ENCODE measurements around the gene GOLGA8K.
"Not testable (repeated sequence)": the region's sequence is repeated elsewhere in the genome, so short reads cannot be mapped to it uniquely, and the experiment has no call there.

Gene GOLGA8K, protein sequence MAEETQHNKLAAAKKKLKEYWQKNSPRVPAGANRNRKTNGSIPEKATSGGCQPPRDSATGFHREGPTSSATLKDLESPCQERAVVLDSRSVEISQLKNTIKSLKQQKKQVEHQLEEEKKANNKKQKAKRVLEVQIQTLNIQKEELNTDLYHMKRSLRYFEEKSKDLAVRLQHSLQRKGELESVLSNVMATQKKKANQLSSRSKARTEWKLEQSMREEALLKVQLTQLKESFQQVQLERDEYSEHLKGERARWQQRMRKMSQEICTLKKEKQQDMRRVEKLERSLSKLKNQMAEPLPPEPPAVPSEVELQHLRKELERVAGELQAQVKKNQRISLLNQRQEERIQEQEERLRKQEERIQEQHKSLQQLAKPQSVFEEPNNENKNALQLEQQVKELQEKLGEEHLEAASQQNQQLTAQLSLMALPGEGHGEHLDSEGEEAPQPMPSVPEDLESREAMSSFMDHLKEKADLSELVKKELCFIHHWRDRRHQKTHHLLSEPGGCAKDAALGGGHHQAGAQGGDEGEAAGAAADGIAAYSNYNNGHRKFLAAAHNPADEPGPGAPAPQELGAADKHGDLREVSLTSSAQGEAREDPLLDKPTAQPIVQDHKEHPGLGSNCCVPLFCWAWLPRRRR

DNA sequence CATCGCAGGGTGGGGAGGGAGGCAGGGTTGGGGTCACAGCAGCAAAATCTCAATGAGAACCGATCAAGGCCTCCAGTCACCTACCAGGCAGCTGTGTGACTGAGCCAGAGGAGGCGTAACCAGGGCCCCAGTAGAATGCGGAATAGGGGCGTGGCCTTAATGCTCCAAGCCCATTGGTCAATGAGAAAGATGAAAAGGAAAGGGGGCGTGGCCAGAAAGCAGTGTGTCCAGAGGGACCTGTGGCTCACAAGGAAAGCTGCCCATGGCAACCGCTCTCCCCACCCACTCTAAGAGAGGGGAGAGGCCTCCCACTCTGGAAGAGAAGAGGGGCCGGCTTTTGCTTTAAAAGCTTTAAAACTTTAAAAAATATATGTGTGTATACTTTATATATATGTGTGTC, at the start of gene GOLGA8K:
TSS of gene GOLGA8K (minus strand) at position 101 of the 400 bp plus-strand sequence. CDS start at position 3, 98 bp downstream.
- DNase-seq (ENCODE audit: low read depth, low spot score): not testable (repeated sequence)

DNA sequence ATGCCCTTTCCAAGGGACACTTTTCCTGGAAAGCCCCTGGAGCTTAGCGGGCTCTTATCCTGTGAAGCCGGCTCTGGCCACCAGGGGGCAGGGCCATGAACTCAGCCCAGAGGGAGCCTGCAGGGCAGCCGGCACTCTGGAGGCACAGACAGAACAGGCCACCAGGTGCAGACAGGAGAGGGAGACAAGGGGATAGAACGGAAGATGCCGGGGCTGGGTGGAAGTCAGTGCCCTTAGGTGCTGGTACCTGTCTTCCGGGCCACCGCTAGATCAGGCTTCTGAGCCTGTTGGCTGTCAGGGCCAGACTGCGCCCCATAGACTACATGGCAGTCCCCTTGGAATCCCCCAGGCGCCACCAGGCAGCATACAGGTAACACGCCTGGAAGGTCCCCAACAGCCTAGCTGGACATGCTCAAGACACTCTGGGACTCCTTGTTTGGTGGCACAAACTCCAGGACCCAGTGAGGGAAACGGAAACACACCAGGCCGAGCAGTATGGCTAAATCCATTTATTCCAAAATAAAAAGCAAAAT, 37.4 kb upstream of the GOLGA8K start:
- DNase-seq (ENCODE audit: low read depth, low spot score): not testable (repeated sequence)

DNA sequence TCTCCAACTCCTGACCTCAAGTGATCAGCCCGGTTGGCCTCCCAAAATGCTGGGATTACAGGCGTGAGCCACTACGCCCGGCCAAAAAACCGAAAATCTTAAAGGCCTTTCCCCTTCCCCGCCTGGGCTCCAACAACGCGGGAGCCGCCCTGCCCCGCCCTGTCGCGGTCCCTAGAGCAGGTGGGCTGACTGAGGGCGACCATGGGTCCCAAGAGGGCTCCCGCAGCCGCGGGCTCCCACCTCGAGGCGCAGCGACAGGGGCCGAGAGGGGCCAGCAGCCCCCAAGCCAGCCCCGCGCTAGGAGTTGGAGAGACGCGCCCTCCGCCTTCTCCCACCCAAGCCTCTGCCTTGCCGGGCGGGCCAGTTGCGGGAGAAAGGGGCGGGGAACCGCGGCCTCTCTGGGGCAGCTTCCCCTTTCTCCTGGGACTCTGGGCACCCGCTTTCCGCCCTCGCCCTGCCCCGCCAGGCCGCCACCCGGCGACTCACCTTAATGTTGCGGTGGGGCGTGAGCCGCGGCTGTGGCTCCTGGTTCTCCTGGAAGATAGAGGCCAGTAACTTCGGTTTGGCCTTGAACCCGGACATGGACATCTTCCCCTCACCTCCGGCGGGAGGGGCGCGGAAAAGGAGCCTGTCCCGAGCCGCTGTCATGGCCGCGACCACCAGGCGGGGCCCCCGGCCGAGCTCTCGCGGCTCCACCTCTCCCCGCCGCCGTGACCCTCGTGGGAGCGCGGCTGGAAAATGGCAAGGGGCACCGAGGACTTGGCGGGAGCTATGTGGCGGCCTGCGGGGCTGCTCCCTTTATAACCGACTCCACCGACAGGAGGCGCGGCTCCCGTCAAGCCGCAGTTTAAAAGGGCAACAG, 31.2 kb upstream of the GOLGA8K start:
- DNase-seq (ENCODE audit: low read depth, low spot score): not testable (repeated sequence)

DNA sequence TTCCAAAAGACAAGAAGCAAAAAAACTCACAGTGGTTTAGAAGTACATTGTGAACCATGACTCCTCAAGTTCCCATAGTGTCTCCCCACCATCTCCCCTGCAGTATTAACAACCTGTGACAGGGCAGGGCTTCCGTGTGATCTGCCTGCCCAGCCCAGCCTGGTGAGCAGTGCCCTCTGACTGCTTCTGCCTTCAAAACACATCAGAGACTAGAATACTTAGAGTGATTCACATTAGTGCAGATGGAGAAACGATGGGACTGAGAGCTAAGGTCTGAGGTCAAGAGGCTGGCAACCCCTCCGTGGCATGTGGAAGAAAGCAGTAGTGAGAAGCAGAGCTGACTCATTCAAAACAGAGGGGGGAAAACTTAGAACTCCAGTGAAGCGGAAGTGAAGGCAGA, 24.5 kb upstream of the GOLGA8K start:
- not testable (repeated sequence) for DNase-seq (ENCODE audit: low read depth, low spot score)

DNA sequence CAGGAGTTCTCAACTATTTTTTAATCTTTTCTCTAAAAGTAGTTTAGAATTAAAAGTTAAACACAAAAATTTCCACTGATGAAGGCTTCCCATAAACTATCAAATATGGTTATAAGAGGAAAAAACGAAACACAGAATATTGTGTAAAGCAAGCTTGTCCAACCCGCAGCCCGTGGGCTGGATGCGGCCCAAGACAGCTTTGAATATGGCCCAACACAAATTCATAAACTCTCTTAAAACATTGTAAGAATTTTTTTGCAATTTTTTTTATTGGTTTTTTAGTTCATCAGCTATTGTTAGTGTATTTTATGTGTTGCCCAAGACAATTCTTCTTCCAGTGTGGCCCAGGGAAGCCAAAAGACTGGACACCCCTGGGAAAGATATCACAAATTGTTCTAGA, 23.4 kb upstream of the GOLGA8K start:
- DNase-seq (ENCODE audit: low read depth, low spot score): not testable (repeated sequence)

GRCh38 chr15:32407903-32408302, 4.8 kb upstream of the GOLGA8K start:
- not testable (repeated sequence) for DNase-seq (ENCODE audit: low read depth, low spot score)

GRCh38 chr15:32396522-32396921, 6.6 kb downstream of the GOLGA8K start:
- DNase-seq (ENCODE audit: low read depth, low spot score): not testable (repeated sequence)

GRCh38 chr15:32394745-32395144, 8.3 kb downstream of the GOLGA8K start:
- not testable (repeated sequence) for DNase-seq (ENCODE audit: low read depth, low spot score)

- DNase-seq (ENCODE audit: low read depth, low spot score): not testable (repeated sequence)
Observed at GRCh38 chr15:32388050-32388648, 14.9 kb downstream of the GOLGA8K start.

- not testable (repeated sequence) for DNase-seq (ENCODE audit: low read depth, low spot score)
Observed at GRCh38 chr15:32385823-32386495, 17.1 kb downstream of the GOLGA8K start.

DNA sequence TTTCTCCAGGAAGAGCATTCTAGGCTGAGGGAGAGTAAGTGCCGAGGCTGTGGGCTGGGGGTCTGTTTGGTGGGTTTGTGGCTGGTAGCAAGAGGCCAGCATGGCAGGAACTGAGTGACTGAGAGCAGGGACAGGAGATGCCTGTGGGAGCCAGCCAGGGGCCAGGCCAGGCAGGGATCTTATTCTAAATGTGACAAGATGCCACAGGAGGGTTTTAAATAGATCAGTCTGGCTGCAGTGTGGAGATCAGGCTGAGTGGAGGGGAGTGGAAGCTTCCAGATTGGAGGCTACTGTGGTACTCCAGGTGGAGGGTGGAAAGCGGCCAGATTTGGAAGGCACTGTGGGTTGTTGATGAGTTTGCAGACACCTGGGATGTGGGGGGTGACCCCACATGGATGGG, 28.9 kb downstream of the GOLGA8K start:
- not testable (repeated sequence) for DNase-seq (ENCODE audit: low read depth, low spot score)

DNA sequence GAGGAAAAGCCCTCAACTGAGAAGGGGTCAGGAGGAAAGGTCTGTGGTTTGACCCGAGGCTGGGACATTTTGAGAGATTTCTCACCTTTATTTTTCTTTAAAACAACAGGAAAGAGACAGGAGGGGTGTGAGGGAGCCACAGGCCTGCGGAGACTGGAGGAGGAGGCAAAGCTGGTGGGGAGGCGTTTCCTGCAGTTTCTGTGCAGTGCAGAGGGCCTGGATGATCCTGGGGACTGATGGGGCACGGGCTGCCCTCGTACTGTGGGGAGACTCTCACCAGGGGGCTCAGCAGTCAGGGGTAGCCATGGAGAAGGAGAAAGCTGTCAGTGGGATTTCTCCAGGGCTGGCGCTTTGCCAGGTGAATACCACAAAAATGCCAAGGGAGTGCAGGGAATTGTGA, 29.4 kb downstream of the GOLGA8K start:
- DNase-seq (ENCODE audit: low read depth, low spot score): not testable (repeated sequence)

DNA sequence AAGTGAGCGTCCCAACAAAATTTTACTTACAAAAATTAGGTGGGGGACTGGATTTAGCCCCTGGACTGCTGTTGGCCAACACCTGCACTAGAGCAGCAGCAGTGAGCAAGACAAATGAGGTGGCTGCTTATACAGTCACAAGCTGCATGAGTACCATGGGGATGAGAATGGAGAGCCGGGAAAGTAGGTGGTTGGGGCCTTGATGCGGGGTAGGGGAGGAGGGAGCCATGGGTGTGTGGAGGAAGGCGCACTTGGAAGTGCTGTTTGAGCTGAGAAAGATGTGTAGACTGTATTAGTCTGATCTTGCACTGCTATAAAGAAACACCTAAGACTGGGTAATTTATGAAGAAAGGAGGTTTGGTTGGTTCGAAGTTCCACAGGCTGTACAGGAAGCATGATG, 31.0 kb downstream of the GOLGA8K start:
- not testable (repeated sequence) for DNase-seq (ENCODE audit: low read depth, low spot score)

GRCh38 chr15:32370526-32370925, 32.6 kb downstream of the GOLGA8K start:
- not testable (repeated sequence) for DNase-seq (ENCODE audit: low read depth, low spot score)

- not testable (repeated sequence) for DNase-seq (ENCODE audit: low read depth, low spot score)
Observed at GRCh38 chr15:32370064-32370463, 33.0 kb downstream of the GOLGA8K start.

GRCh38 chr15:32366492-32366891, 36.6 kb downstream of the GOLGA8K start:
- DNase-seq (ENCODE audit: low read depth, low spot score): not testable (repeated sequence)

DNA sequence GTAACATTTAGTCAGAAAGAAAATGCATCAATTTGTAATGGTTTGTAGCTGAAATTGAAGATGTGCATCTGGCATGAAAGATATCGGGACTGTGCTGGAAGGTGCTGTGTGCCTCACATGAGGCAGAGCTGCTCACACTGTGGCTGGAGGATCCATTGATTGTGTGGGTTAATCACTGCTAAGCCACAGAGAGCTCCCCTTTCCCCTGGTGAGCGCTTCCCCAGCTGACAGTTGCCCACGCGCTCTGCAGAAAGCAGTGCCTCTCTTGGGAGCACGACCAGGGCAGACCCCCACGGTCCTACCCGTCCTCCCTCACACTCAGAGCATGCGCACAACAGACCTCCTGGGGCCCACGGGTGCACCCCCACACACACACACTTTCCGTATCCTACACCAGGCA, 37.1 kb downstream of the GOLGA8K start:
- DNase-seq (ENCODE audit: low read depth, low spot score): not testable (repeated sequence)

DNA sequence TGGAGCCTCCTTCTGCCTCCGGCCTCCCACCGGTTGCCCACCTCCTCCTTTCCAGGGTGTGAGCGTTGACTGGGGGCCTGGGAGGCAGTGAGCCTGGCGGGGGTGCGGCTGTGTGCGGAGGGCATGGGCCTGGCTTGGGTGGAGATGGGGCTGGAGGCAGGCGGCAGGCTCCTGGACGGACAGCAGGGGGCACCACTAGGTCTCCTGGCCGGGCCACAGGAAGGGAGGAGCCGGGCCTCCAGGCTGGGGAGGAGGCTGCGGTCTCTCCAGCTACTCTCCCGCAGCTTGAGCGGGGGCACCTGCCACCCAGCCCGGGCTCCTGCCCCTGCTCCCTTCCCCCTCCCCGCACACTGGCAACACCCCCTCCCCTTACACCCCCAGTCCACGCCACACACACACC, 38.1 kb downstream of the GOLGA8K start:
- DNase-seq (ENCODE audit: low read depth, low spot score): not testable (repeated sequence)

DNA sequence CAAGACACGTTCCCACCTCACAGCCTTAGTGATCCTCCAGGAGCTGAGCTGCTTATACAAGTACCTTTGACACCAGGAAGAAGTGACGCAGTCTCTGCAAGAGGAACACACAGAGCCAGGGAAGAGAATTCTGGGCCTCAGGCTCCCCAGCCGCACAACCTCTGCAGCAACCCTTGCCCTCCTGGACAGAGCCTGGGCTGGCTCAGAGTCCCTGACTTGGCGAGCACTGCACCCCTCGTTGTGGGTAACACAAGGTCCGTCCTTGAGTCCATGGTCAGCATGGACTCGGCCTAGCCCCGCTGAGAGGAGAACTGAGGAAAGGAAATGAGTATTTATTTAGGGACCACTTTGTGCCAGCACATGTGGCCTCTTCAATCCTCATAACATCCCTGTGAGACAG, 39.6 kb downstream of the GOLGA8K start:
- not testable (repeated sequence) for DNase-seq (ENCODE audit: low read depth, low spot score)

GRCh38 chr15:32361662-32362061, 41.4 kb downstream of the GOLGA8K start:
- DNase-seq (ENCODE audit: low read depth, low spot score): not testable (repeated sequence)

DNA sequence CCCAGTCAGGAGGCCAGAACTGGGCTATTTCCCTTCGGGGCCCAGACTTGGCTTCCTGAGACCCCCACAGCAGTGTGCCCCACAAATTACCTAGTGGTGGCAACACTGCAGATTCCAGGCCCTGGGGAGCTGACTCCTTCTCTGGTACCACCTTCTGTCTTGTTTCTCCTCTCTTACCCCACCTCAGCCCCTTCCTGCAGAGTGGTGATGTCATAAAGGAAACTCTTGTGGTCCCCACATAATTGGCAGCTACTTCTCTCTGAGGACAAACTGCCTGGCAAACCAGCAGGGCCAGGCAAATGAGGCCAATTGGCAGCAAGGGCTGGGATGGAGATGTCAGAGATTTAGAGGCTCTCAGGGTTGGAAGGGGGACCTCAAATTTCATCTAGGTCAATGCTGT, 44.6 kb downstream of the GOLGA8K start:
- DNase-seq (ENCODE audit: low read depth, low spot score): not testable (repeated sequence)

All from brain pericyte (primary cell).